GM21529 (cell line): ENCODE results near the gene KRTAP10-4.

Source experiments
- ATAC-seq: cut with Tn5 transposase; IDR thresholded peaks from one replicate; pipeline ENCODE4 v1.9.1; 2021; ENCODE audit not compliant: unreplicated experiment

The KRTAP10-4 gene

GRCh38 chr21:44615466-44615865 is 41.9 kb downstream of the KRTAP10-4 start:
- ATAC-seq = no peak

- no peak for ATAC-seq
Observed at GRCh38 chr21:44615911-44616590, 42.5 kb downstream of the KRTAP10-4 start.

DNA sequence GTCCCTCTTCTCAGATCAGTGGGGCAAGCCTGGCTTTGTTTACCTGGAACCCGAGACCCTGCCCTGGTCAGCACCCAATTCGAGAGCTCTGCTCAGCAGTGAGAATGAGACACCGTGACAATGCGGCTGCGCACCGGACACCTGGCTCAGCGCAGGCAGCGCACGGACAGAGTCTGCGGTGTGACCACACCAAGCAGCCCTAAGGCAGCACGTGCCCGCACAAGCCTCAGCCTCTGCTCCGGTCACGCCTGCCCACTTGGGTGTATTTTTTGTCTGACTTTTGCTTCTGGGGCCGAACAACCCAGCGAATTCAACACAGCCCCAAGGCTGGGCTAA is 43.0 kb downstream of the KRTAP10-4 start:
- ATAC-seq = no peak

DNA sequence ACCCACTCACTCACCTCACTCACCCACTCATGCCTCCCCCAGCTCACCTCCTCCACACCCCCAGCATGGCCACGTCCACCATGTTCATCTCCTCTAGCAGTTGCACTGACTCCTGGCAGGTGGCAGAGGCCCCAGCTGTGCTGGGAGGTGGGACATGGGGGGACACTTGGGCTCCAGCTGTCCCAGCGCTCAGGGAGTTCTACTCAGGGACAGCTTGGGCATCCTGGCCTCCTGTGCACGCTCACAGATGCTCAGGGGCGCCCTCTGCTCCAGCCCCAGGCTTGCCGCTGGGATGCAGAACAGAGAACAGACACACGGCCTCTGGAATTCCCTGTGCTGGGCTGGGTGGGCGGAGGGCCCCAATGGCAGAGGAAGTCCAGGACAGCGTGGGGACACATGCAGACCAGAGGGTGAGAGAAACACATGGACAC is 43.6 kb downstream of the KRTAP10-4 start:
- ATAC-seq = no peak

DNA sequence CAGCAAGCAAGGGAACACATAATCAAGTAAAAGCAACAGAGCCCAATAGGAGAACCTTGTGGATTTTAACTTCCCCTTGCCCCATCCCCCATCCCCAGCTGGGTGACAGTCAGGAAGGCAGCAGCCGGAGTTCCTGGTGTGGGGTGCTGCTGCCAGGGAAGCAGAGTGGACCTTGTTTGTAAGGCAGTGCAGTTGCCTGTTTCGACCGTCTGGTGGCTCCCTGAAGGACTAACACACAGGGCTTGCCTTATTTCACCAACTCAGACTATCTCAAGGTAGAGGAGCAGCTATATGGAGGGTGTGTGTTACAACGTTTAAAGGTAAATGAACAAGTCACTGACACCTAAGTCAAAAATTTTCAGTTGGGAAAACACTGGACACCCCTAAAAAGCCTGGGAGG is 45.0 kb downstream of the KRTAP10-4 start:
- no peak for ATAC-seq

DNA sequence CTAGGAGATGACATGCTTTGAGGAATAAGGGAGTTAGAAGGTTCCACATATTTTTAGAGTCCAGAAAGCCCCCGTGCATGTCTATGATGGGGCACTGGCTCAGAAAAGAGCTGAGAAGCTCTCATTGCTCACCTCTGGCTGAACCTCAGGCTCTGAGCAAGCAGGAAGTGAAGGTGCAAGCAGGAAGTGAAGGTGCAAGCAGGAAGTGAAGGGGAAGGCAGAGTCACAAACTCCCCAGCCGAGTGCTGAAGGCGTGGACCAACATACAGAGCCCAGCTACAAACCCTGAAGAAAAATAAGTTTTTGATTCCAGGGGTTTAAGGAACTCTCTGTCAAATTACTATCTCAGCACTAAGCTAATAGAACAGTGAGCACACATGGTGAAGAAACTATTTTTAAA is 45.4 kb downstream of the KRTAP10-4 start:
- ATAC-seq = no peak

DNA sequence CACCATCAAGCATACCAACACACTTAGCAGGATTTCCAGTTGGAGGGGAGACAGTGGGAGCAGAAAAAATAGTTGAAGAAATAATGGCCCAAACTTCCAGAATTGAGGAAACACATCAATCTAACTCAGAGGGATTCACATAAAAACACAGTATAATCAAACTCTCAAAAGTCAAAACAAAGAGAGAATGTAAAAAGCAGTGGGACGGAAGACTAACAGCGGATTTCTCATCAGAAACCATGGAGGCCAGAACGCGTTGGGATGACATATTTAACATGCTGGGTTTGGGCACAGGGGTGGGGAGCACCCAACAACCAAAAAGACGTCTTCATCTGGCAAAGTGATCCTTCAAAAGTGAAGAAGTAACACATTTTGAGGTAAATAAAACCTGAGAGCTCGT is 46.4 kb downstream of the KRTAP10-4 start:
- no peak for ATAC-seq

- no peak for ATAC-seq
Observed at GRCh38 chr21:44623575-44623974, 50.0 kb downstream of the KRTAP10-4 start.
